ENCODE measurements around the gene ADGRL2. TPM values are rescaled to one million over a fixed set of nuclear protein-coding genes. Genes with fewer than 3 reads are reported as not detected.

ADGRL2 gene
- total RNA-seq, 1 donor from 2014 or later: not detected

DNA sequence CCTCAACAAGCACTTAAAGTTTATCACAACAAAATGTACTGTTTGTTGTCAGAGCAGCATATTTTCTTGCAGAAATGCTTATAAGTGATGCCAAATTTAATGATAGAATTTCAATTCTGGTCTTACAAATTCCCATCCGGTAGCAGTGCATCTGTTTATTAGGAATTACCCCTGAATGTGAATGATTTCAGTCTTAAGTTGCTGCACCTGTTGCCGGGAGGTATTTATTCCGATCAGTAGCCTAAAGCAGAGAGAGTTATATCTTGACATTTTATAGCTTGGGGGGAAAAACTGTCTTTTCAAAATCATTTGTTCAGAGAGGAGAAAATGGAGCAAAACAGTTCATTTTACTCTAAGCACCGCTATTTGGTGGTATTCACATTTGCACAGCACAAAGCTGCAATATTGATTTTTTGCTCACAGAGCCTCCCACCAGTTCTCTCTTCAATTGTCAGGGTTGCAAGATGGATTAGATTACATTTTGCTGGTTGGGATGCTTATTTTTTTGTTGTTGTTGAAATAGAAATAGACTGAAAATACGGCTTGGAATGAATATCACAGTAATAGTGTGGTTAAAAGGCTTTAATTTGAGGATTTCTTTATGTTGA is 98.6 kb downstream of the ADGRL2 start:
- Mint-ChIP-seq H3K27ac (no peak overlapping the region), H3K4me3 (no peak overlapping the region), H3K36me3 (ENCODE audit: low read depth) (no peaks in the 10 kb centered on the region), H3K4me1 (no peaks in the 10 kb centered on the region), H3K9me3 (no peaks in the 10 kb centered on the region), H3K27me3 (no peaks in the 10 kb centered on the region)
- intact Hi-C loops (cut with micrococcal nuclease): no loop called here
- ChIA-PET CTCF (no interaction called here), POLR2A (no interaction called here)
- TF ChIP-seq, protein P1, sequence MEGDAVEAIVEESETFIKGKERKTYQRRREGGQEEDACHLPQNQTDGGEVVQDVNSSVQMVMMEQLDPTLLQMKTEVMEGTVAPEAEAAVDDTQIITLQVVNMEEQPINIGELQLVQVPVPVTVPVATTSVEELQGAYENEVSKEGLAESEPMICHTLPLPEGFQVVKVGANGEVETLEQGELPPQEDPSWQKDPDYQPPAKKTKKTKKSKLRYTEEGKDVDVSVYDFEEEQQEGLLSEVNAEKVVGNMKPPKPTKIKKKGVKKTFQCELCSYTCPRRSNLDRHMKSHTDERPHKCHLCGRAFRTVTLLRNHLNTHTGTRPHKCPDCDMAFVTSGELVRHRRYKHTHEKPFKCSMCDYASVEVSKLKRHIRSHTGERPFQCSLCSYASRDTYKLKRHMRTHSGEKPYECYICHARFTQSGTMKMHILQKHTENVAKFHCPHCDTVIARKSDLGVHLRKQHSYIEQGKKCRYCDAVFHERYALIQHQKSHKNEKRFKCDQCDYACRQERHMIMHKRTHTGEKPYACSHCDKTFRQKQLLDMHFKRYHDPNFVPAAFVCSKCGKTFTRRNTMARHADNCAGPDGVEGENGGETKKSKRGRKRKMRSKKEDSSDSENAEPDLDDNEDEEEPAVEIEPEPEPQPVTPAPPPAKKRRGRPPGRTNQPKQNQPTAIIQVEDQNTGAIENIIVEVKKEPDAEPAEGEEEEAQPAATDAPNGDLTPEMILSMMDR (IDR thresholded peaks at IDR 0.05): no peak
- no peak for DNase-seq
- no peak for ATAC-seq (ENCODE audit: low read depth)

DNA sequence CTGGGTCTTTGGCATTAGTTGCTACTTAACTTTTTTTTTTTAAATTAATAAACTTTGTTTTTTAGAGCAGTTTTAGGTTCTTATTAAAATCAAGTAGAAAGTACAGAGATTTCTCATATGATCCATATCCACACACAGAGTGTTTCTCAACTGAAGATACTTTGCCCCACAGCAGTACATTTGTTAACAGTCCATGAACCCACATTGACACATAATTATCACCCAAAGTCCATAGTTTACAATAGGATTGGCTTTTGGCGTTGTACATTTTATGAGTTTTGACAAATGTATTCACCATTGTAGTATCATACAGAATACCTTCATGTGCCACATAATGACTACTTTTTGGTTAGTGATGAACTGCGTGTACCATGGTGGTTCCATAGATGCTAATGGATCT is 106.8 kb downstream of the ADGRL2 start:
- H3K27me3 Mint-ChIP-seq: no peaks in the 10 kb centered on the region
- ATAC-seq (ENCODE audit: low read depth) (no peak), DNase-seq (no peak)
- no peak overlapping the region for H3K27ac Mint-ChIP-seq
- intact Hi-C loops (cut with micrococcal nuclease): no loop called here
- H3K4me1 Mint-ChIP-seq: no peaks in the 10 kb centered on the region
- no peaks in the 10 kb centered on the region for H3K36me3 Mint-ChIP-seq (ENCODE audit: low read depth)
- ChIA-PET CTCF (interaction anchor here (0.7 kb wide), 1 partner anchor 67 kb away, joined by 4 read pairs; no protein-coding TSS in a partner anchor), POLR2A (no interaction called here)
- no peak overlapping the region for H3K4me3 Mint-ChIP-seq
- H3K9me3 Mint-ChIP-seq: no peaks in the 10 kb centered on the region
- TF ChIP-seq, protein P1 (IDR thresholded peaks at IDR 0.05): no peak

DNA sequence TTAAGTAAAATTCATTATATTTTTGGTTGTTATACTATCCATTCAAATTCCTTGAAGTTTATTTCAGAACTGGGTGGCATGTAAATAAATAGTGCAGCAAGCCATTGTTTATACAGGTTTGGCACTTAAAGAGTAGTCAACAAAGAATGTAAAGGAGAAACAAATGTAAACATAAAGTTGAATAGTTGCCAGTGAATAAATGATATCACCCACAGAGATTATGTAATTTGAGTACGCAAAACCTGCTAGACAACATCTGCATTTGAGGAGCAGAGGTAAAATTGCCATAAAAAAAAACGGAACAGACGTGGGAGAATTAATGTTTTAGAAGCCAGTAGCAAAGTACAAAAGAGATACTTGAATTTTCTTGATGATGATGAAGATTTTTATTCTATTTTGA is 111.6 kb downstream of the ADGRL2 start:
- intact Hi-C loops (cut with micrococcal nuclease): no loop called here

DNA sequence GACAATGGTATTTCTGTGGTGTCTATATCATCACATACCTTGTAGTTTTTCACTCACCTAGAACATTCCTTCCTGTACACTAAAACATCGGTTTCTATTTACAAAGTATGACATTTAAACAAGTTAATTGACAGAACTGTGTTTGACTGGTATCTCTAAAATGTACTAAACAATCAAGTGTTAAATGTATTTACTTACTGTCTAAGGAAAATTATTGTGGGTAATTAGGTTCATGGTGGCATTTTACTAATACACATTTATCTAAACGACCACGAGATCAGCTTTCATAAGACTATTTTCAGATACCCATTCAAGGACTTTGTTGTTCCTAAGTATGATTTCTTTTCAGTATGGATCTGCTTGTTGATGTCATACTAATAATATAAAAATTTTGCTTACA is 115.2 kb downstream of the ADGRL2 start:
- H3K27ac Mint-ChIP-seq: no peak overlapping the region
- no peaks in the 10 kb centered on the region for H3K9me3 Mint-ChIP-seq
- TF ChIP-seq, protein P1 (IDR thresholded peaks at IDR 0.05): no peak
- ChIA-PET POLR2A (no interaction called here), CTCF (no interaction called here)
- H3K36me3 Mint-ChIP-seq (ENCODE audit: low read depth): no peaks in the 10 kb centered on the region
- H3K4me3 Mint-ChIP-seq: no peak overlapping the region
- DNase-seq (no peak), ATAC-seq (ENCODE audit: low read depth) (no peak)
- intact Hi-C loops (cut with micrococcal nuclease): no loop called here
- H3K27me3 Mint-ChIP-seq: no peaks in the 10 kb centered on the region
- H3K4me1 Mint-ChIP-seq: no peaks in the 10 kb centered on the region

More for the DNA sequence above, 111.6 kb downstream of the ADGRL2 start:
- H3K9me3 Mint-ChIP-seq: no peaks in the 10 kb centered on the region
- no peaks in the 10 kb centered on the region for H3K4me1 Mint-ChIP-seq
- no peak overlapping the region for H3K27ac Mint-ChIP-seq
- TF ChIP-seq, protein P1 (IDR thresholded peaks at IDR 0.05): no peak
- DNase-seq (no peak), ATAC-seq (ENCODE audit: low read depth) (no peak)
- H3K36me3 Mint-ChIP-seq (ENCODE audit: low read depth): no peaks in the 10 kb centered on the region
- no peaks in the 10 kb centered on the region for H3K27me3 Mint-ChIP-seq
- CTCF ChIA-PET: no interaction called here
- POLR2A ChIA-PET: no interaction called here
- no peak overlapping the region for H3K4me3 Mint-ChIP-seq

DNA sequence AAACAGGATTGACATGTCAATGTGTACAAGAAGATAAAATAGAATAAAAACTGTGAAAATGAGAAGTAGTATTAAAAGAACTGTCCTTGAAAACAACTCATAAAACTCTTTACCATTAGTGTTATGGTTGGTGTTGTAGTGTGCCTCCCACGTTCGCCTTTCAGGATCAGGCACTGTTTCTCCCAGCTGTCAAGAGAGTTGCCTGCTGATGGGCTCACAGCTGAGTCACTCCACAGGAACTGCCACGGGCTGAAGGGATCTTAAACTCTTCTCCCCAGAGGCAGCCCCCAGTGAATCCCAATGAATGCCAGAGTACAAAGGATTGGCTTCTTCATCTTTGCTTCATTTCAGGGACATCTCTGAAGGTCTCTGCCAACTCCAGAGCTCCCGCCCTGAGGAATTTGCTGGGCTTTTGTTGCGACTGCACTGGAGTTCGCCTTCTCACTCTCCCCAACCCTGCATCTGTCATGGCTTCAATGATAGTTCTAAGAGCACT is 119.6 kb downstream of the ADGRL2 start:
- Mint-ChIP-seq H3K27me3 (no peaks in the 10 kb centered on the region), H3K36me3 (ENCODE audit: low read depth) (no peaks in the 10 kb centered on the region), H3K9me3 (no peaks in the 10 kb centered on the region), H3K27ac (no peak overlapping the region), H3K4me3 (no peak overlapping the region), H3K4me1 (no peaks in the 10 kb centered on the region)
- CTCF ChIA-PET: no interaction called here
- DNase-seq (no peak), ATAC-seq (ENCODE audit: low read depth) (no peak)
- TF ChIP-seq, protein P1 (IDR thresholded peaks at IDR 0.05): no peak
- POLR2A ChIA-PET: no interaction called here
- intact Hi-C loops (cut with micrococcal nuclease): no loop called here

Measured in activated B cell treated with CpG ODN at 0.5 μM for 24 hours (primary cell).